ENCODE results near the gene ZBTB5. TPM values are rescaled to one million over a fixed set of nuclear protein-coding genes. Genes with fewer than 3 reads are reported as not detected.

Gene ZBTB5
- total RNA-seq, 1 experiment from 2014 or later, result 16.7 TPM

- ATAC-seq (peak; percentile 1), DNase-seq (ENCODE audit: low spot score) (peak; percentile 93)
- peak overlapping the region; percentile 99 for H3K27ac Mint-ChIP-seq
- no peaks in the 10 kb centered on the region for H3K27me3 Mint-ChIP-seq (ENCODE audit: low read depth)
- peaks cover 31% of the 10 kb centered on the region for H3K4me1 Mint-ChIP-seq
- CTCF ChIA-PET, result interaction anchor here (0.6 to 2.2 kb wide), 4 partner anchors 17 to 936 kb away, joined by 3 to 16 read pairs (median 4); no protein-coding TSS in a partner anchor
- H3K9me3 Mint-ChIP-seq, result no peaks in the 10 kb centered on the region
- POLR2A ChIA-PET, result interaction anchor here (0.8 to 1.9 kb wide), 3 partner anchors 8 to 21 kb away, joined by 3 to 7 read pairs (median 4); partner anchors contain the start of gene POLR1E
- peak overlapping the region; percentile 98 for H3K4me3 Mint-ChIP-seq
- H3K36me3 Mint-ChIP-seq, result peaks cover 12% of the 10 kb centered on the region
- TF ChIP-seq, protein P1, sequence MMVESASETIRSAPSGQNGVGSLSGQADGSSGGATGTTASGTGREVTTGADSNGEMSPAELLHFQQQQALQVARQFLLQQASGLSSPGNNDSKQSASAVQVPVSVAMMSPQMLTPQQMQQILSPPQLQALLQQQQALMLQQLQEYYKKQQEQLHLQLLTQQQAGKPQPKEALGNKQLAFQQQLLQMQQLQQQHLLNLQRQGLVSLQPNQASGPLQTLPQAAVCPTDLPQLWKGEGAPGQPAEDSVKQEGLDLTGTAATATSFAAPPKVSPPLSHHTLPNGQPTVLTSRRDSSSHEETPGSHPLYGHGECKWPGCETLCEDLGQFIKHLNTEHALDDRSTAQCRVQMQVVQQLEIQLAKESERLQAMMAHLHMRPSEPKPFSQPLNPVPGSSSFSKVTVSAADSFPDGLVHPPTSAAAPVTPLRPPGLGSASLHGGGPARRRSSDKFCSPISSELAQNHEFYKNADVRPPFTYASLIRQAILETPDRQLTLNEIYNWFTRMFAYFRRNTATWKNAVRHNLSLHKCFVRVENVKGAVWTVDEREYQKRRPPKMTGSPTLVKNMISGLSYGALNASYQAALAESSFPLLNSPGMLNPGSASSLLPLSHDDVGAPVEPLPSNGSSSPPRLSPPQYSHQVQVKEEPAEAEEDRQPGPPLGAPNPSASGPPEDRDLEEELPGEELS (CRISPR knock-in tag; IDR thresholded peaks at IDR 0.05), result no peak
- TF ChIP-seq CDX4 (CRISPR knock-in tag; IDR thresholded peaks at IDR 0.05; ENCODE audit: borderline replicate concordance), result no peak
- TF ChIP-seq KAT7 (CRISPR knock-in tag; IDR thresholded peaks at IDR 0.05; ENCODE audit: borderline replicate concordance), result no peak
- TF ChIP-seq, protein P2, sequence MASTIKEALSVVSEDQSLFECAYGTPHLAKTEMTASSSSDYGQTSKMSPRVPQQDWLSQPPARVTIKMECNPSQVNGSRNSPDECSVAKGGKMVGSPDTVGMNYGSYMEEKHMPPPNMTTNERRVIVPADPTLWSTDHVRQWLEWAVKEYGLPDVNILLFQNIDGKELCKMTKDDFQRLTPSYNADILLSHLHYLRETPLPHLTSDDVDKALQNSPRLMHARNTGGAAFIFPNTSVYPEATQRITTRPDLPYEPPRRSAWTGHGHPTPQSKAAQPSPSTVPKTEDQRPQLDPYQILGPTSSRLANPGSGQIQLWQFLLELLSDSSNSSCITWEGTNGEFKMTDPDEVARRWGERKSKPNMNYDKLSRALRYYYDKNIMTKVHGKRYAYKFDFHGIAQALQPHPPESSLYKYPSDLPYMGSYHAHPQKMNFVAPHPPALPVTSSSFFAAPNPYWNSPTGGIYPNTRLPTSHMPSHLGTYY (CRISPR knock-in tag; IDR thresholded peaks at IDR 0.05), result no peak
- TF ChIP-seq, protein P3, sequence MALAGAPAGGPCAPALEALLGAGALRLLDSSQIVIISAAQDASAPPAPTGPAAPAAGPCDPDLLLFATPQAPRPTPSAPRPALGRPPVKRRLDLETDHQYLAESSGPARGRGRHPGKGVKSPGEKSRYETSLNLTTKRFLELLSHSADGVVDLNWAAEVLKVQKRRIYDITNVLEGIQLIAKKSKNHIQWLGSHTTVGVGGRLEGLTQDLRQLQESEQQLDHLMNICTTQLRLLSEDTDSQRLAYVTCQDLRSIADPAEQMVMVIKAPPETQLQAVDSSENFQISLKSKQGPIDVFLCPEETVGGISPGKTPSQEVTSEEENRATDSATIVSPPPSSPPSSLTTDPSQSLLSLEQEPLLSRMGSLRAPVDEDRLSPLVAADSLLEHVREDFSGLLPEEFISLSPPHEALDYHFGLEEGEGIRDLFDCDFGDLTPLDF (CRISPR knock-in tag; IDR thresholded peaks at IDR 0.05), result no peak
- TF ChIP-seq, protein P4, sequence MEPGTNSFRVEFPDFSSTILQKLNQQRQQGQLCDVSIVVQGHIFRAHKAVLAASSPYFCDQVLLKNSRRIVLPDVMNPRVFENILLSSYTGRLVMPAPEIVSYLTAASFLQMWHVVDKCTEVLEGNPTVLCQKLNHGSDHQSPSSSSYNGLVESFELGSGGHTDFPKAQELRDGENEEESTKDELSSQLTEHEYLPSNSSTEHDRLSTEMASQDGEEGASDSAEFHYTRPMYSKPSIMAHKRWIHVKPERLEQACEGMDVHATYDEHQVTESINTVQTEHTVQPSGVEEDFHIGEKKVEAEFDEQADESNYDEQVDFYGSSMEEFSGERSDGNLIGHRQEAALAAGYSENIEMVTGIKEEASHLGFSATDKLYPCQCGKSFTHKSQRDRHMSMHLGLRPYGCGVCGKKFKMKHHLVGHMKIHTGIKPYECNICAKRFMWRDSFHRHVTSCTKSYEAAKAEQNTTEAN (CRISPR knock-in tag; IDR thresholded peaks at IDR 0.05), result no peak
- no peak for TF ChIP-seq JAZF1 (CRISPR knock-in tag; IDR thresholded peaks at IDR 0.05)
- no peak for TF ChIP-seq ZNF317 (CRISPR knock-in tag; IDR thresholded peaks at IDR 0.05; ENCODE audit: borderline replicate concordance, low read depth)
- TF ChIP-seq ZNF423 (CRISPR knock-in tag; IDR thresholded peaks at IDR 0.05), result no peak
- TF ChIP-seq, protein P5, sequence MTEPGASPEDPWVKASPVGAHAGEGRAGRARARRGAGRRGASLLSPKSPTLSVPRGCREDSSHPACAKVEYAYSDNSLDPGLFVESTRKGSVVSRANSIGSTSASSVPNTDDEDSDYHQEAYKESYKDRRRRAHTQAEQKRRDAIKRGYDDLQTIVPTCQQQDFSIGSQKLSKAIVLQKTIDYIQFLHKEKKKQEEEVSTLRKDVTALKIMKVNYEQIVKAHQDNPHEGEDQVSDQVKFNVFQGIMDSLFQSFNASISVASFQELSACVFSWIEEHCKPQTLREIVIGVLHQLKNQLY (CRISPR knock-in tag; IDR thresholded peaks at IDR 0.05), result no peak
- no peak for TF ChIP-seq ZNF396 (CRISPR knock-in tag; IDR thresholded peaks at IDR 0.05; ENCODE audit: borderline replicate concordance)
- peak; percentile 11; the same call in 1 of the 2 replicates for TF ChIP-seq ZNF232 (CRISPR knock-in tag; IDR thresholded peaks at IDR 0.05)
- TF ChIP-seq E2F4 (CRISPR knock-in tag; IDR thresholded peaks at IDR 0.05; ENCODE audit: borderline replicate concordance, low read depth), result no peak
- 0 out of 2 replicates have a peak, but pooled peaks have one; percentile 10 for TF ChIP-seq TEAD1 (CRISPR knock-in tag; IDR thresholded peaks at IDR 0.05)
- peak; percentile 82 for TF ChIP-seq USF1 (CRISPR knock-in tag; IDR thresholded peaks at IDR 0.05)
- TF ChIP-seq CREB1 (CRISPR knock-in tag; IDR thresholded peaks at IDR 0.05), result no peak
- 0 out of 2 replicates have a peak, but pooled peaks have one; percentile 30 for TF ChIP-seq TEAD4 (CRISPR knock-in tag; IDR thresholded peaks at IDR 0.05)
- TF ChIP-seq FOXP1 (CRISPR knock-in tag; IDR thresholded peaks at IDR 0.05; ENCODE audit: borderline replicate concordance), result peak; percentile 59; the same call in 1 of the 2 replicates
- TF ChIP-seq MYBL2 (CRISPR knock-in tag; IDR thresholded peaks at IDR 0.05), result 0 out of 2 replicates have a peak, but pooled peaks have one; percentile 19
- TF ChIP-seq USF2 (CRISPR knock-in tag; IDR thresholded peaks at IDR 0.05), result peak; percentile 72
- TF ChIP-seq TCF7 (CRISPR knock-in tag; IDR thresholded peaks at IDR 0.05; ENCODE audit: low read depth), result no peak
- TF ChIP-seq MAX (CRISPR knock-in tag; IDR thresholded peaks at IDR 0.05), result peak; percentile 83
- 0 out of 2 replicates have a peak, but pooled peaks have one; percentile 45 for TF ChIP-seq ETV6 (CRISPR knock-in tag; IDR thresholded peaks at IDR 0.05)
- TF ChIP-seq, protein P6, sequence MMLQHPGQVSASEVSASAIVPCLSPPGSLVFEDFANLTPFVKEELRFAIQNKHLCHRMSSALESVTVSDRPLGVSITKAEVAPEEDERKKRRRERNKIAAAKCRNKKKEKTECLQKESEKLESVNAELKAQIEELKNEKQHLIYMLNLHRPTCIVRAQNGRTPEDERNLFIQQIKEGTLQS (CRISPR knock-in tag; conservative IDR thresholded peaks at IDR 0.05), result no peak
These were observed 613 bp downstream of the ZBTB5 start for GRCh38 chr9:37464426-37465248.
